Tibial artery (tissue), 4 donors: Measurements from ENCODE around the gene STXBP3.
A peak's percentile ranks its signal among the peaks of the same experiment; 100 is the strongest.

Experiments used
- DNase-seq, 2 donors: peaks; one replicate each; pipeline ENCODE4 v3.0.0-alpha.2; 2019
- H3K27ac ChIP-seq, 2 donors: fragments of 200-600 bp; sonication (generic) in 1 of 2; 1 replicate in 1 of 2; 2 replicates in 1 of 2; pipeline ENCODE4 v1.5.1; 2018 to 2019; ENCODE audit warnings: mild to moderate bottlenecking in 1 of 2
- H3K27me3 ChIP-seq, 2 donors: fragments of 200-600 bp; sonication (generic) in 1 of 2; one replicate each; pipeline versions ENCODE4 v1.5.1 to v1.6.0; 2016 to 2019
- H3K36me3 ChIP-seq, 3 donors: fragments of 200-600 bp; sonication (generic) in 2 of 3; one replicate each; pipeline ENCODE4 v1.5.1; 2016 to 2019; ENCODE audit warnings: mild to moderate bottlenecking in 2 of 3
- H3K4me1 ChIP-seq, 4 donors: fragments of 200-600 bp; sonication (generic) in 2 of 4; 1 replicate in 3 of 4; 2 replicates in 1 of 4; pipeline ENCODE4 v1.5.1; 2016 to 2019
- H3K4me3 ChIP-seq, 2 donors: fragments of 200-600 bp; sonication (generic) in 1 of 2; 1 replicate in 1 of 2; 2 replicates in 1 of 2; pipeline ENCODE4 v1.5.1; 2018 to 2019; ENCODE audit warnings: mild to moderate bottlenecking in 2 of 2
- H3K9me3 ChIP-seq, 3 donors: fragments of 200-600 bp; sonication (generic) in 1 of 3; one replicate each; pipeline ENCODE4 v1.5.1; 2016 to 2019
- CTCF ChIP-seq, 2 experiments: fragments of 200-600 bp in 1 of 2; fragments of 450-650 bp in 1 of 2; IDR thresholded peaks; one replicate each; pipeline ENCODE4 v1.5.1; 2017 to 2019; ENCODE audit warnings: antibody characterized with exemption in 2 of 2, mild to moderate bottlenecking in 1 of 2, moderate library complexity in 1 of 2
- intact Hi-C: fragments of 100-400 bp; cut with DNase I; formaldehyde crosslinking; loops from one replicate; pipeline ENCODE4 v1.15.0; 2023; ENCODE audit warnings: low total_unique reads

Gene STXBP3

GRCh38 chr1:108832929-108833328 is 86.5 kb downstream of the STXBP3 start:
- DNase-seq = no peak
- no peak overlapping the region for H3K4me3 ChIP-seq
- intact Hi-C loops = no loop called here
- no peaks in the 10 kb centered on the region for H3K9me3 ChIP-seq
- peaks cover 0 to 38% (median 19%) of the 10 kb centered on the region in 4 donors for H3K4me1 ChIP-seq
- H3K27me3 ChIP-seq = no peaks in the 10 kb centered on the region
- no peaks in the 10 kb centered on the region for H3K36me3 ChIP-seq
- no peak for TF ChIP-seq CTCF (IDR thresholded peaks at IDR 0.05)
- no peak overlapping the region for H3K27ac ChIP-seq

GRCh38 chr1:108841703-108842102 is 95.2 kb downstream of the STXBP3 start:
- Histone ChIP-seq H3K36me3 (no peaks in the 10 kb centered on the region), H3K27me3 (no peaks in the 10 kb centered on the region), H3K9me3 (no peaks in the 10 kb centered on the region), H3K27ac (peak overlapping the region; percentile 24 to 61), H3K4me1 (peaks cover 0 to 16% (median 6%) of the 10 kb centered on the region in 4 donors), H3K4me3 (no peak overlapping the region)
- no peak for TF ChIP-seq CTCF (IDR thresholded peaks at IDR 0.05)
- peak in 1 of 2 donors; percentile 74 for DNase-seq
- intact Hi-C loops = no loop called here

GRCh38 chr1:108842525-108843181 is 96.2 kb downstream of the STXBP3 start:
- no peaks in the 10 kb centered on the region for H3K9me3 ChIP-seq
- DNase-seq = no peak
- peaks cover 0 to 16% (median 6%) of the 10 kb centered on the region in 4 donors for H3K4me1 ChIP-seq
- H3K36me3 ChIP-seq = no peaks in the 10 kb centered on the region
- intact Hi-C loops = no loop called here
- H3K27ac ChIP-seq = peak overlapping the region; percentile 24 to 61
- no peak overlapping the region for H3K4me3 ChIP-seq
- no peak for TF ChIP-seq CTCF (IDR thresholded peaks at IDR 0.05)
- no peaks in the 10 kb centered on the region for H3K27me3 ChIP-seq

- Histone ChIP-seq H3K4me3 (no peak overlapping the region), H3K36me3 (no peaks in the 10 kb centered on the region), H3K27me3 (no peaks in the 10 kb centered on the region), H3K4me1 (peaks cover 0 to 16% (median 6%) of the 10 kb centered on the region in 4 donors), H3K27ac (peak overlapping the region in 1 of 2 donors; percentile 13), H3K9me3 (no peaks in the 10 kb centered on the region)
- DNase-seq = no peak
- intact Hi-C loops = no loop called here
- no peak for TF ChIP-seq CTCF (IDR thresholded peaks at IDR 0.05)
These were observed 97.1 kb downstream of the STXBP3 start for GRCh38 chr1:108843390-108844137.

- Histone ChIP-seq H3K4me3 (no peak overlapping the region), H3K4me1 (peaks cover 0 to 16% (median 6%) of the 10 kb centered on the region in 4 donors), H3K27ac (no peak overlapping the region), H3K36me3 (no peaks in the 10 kb centered on the region), H3K27me3 (no peaks in the 10 kb centered on the region), H3K9me3 (no peaks in the 10 kb centered on the region)
- intact Hi-C loops = no loop called here
- no peak for DNase-seq
- TF ChIP-seq CTCF (IDR thresholded peaks at IDR 0.05) = no peak
These were observed 99.0 kb downstream of the STXBP3 start for GRCh38 chr1:108845446-108845845.
